NCI-H128 (cell line): ENCODE results near the gene PTGDS.

Experiments used
- DNase-seq: peaks from one replicate; lab custom pipeline; 2025; ENCODE audit not compliant: unreplicated experiment; lab: John Stamatoyannopoulos, UW

PTGDS gene

GRCh38 chr9:137007108-137007815, 30.0 kb downstream of the PTGDS start:
- no peak for DNase-seq

- DNase-seq, result no peak
Observed at GRCh38 chr9:137007816-137008270, 30.5 kb downstream of the PTGDS start.

GRCh38 chr9:137008312-137008711, 31.0 kb downstream of the PTGDS start:
- DNase-seq, result no peak

- no peak for DNase-seq
Observed at GRCh38 chr9:137009217-137009616, 31.9 kb downstream of the PTGDS start.

GRCh38 chr9:137009938-137010732, 32.8 kb downstream of the PTGDS start:
- DNase-seq, result no peak

DNA sequence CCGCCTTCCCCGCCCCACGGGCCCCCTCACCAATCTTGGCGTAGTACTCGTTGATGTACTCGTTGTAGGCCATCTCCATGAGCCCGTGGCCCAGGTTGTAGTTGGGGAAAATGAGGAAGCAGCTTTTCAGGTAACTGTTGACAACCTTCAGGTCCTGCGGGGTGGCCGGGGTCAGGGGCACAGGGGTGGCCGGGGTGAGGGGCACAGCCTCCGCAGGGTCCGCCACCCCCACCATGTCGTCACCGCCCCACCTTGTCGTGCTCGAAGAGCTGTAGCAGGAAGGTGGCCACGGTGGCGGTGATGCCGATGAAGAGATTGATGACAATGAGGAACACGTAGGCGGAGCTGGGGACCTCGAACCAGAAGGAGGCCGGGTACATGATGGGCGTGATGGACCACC, 33.9 kb downstream of the PTGDS start:
- DNase-seq, result no peak

GRCh38 chr9:137011907-137012675, 34.8 kb downstream of the PTGDS start:
- DNase-seq, result no peak

GRCh38 chr9:137012694-137013570, 35.6 kb downstream of the PTGDS start:
- no peak for DNase-seq

DNA sequence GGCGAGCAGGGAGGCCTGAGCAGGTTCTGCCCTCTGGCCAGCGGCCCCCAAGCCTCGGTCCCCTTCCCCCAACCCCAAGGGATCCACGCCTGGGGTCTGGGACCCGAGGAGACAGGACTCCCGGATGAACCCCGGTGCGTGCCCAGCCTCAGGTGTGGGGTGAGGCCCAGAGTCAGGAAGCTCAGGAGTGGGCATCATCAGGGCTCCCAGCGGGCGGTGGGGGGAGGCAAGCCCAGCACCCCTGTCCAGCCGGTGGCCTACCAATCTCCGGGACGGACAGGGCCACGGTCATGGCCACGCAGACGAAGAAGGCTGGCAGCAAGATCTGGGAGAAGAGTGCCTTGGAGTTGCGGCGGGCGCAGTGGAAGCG, 36.3 kb downstream of the PTGDS start:
- no peak for DNase-seq

DNA sequence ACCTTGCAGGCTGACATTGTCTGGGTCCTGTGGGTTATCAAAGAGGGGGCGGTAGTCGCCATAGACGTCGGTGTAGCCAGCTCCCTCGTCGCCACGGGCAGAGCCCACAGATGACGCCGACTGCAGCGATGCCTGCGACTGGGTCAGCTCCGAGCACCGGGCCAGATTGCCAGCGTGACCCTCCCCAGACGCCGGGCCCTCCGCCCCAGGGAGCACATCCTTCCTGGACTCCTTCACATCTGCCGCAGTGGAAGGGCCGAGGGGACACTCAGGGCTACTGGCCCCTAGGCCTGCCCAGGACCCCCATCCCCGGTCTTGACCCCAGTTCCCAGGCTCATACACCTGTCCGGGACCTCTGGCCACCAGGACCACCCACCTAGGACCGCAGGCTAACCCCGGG, 36.9 kb downstream of the PTGDS start:
- DNase-seq, result no peak

DNA sequence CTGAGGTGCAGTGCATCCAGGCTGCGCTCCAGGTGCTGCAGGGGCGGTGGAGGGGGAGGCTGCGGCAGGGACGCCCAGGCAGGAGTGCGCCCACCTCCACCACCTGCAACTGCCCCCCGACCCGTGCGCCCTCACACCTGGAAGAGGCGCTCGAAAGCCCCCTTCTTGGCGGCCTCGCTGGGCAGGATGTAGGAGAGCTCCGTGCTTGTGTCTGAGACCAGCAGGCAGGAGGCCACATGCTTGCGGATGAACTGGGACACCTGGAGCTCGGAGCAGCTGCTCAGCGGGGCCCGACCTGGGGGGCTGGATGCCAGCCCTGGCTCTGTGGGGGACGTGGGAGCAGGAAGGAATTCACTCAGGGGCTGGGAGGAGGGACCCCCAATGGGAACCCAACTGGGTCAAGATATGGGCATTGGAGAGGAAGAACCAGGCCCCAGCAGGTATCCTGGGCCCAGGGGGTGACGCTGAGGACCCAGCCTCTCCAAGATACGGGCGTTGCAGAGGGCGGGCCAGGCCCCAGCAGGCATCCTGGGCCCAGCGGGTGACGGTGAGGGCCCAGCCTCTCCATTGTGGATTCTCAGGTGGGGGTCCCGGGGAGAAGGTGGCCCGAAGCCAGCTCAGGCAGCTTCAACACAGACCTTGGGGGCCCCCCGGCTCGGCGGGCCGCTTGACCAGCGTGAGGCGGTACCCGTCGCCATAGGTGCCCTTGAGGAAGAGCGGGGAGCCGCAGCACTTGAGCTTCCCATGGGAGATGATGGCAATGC, 37.7 kb downstream of the PTGDS start:
- no peak for DNase-seq

DNA sequence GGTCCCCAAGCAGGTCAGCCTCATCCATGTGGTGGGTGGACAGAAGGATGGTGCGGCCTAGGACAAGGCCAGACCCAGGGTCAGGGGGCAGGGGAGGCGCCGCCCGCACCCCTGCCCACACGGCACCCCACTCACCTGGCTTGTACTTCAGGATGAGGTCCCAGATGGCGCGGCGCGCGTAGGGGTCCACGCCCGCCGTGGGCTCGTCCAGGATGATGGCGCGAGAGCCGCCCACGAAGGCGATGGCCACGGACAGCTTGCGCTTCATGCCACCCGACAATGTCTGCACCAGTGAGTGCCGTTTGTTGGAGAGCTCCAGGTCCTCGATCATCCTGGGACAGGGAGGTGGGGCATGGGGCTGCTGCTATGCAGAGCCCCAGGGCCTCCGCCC, 38.2 kb downstream of the PTGDS start:
- no peak for DNase-seq

DNA sequence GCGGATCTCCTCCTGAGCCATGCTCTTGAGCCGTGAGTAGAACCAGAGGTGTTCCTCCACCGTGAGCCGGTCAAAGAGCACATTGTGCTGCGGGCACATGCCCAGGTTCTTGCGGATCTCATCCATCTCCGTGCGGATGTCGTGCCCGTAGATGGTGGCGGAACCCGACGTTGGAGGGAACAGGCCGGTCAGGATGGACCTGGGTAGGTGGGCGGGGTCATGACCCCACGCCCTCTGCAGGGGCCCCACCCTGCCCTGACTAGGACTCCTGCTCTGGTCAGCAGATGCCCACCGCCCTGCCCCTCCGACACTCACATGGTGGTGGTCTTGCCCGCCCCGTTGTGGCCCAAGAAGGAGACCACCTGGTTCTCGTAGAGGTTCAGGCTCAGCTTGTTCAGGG, 38.7 kb downstream of the PTGDS start:
- no peak for DNase-seq

DNA sequence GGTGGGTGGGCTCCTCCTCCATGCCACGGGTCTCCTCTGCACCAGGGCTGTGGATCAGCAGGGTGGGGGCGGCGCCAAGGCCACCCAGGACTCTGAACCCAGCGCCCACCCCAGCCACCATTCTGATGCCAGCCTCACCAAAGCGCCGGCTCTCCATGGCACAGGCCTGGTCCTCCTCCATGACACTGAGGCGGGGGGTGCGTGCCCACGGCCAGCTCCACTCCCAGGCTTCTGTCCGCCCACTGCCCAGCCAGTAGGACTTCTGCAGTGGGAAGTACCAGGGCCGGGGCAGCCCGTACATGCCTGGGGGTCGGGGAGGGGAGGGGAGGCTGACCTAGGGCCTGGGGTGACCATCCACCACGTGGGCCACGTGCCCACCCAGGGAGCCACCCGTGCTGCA, 39.1 kb downstream of the PTGDS start:
- DNase-seq, result no peak

DNA sequence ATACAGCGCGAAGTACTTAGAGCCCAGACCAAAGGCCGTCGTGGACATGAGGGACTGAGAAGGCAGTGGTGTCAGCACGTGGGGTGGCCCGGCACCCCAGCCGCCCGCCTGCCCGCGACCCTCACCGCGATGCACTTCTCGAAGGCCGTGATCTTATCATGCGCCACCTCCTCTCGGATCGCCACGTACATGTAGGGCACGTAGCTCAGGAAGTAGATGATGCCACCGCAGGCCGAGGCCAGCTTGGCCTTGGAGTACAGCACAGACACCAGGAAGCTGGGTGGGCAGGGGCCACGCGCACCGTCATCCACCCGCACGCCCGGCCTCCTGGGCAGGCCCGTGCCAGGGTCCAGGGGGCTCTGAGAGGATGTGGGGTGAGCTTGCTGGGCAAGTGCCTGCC, 39.8 kb downstream of the PTGDS start:
- no peak for DNase-seq

DNA sequence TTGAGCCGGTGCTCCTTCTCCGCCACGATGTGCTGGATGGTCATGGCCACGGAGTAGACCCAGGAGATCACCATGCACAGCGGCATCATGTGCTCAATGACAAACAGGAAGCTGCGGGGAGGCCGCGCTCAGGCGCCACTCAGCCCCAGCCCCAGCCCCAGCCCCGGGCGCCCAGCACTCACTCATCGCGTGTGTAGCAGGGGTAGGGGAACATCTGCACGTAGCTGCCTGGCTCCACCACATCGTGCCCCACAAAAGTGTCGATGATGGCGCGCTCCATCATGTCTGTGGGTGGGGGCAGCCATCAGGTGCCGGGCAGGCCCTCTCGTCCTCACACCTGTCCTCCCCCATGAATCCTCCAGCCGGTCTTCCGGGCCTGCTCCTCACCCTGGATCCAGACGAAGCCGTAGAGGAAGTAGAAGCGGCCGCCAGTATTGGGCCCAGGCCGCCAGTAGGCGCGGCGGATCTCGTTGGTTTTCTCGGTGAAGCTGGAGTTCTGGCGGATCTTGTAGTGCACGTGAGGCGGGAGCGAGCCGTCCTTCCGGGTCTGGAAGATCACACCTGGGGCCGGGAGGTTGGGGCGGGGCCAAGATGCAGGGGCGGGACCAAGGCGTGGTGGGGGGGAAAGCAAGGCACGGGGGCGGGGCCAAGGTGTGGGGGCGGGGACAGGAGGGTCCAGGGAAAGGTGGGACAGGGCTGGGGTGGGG, 40.6 kb downstream of the PTGDS start:
- DNase-seq, result no peak

- DNase-seq, result no peak
Observed at GRCh38 chr9:137018761-137019559, 41.7 kb downstream of the PTGDS start.

GRCh38 chr9:137019891-137020683, 42.8 kb downstream of the PTGDS start:
- DNase-seq, result no peak
